ENCODE measurements around the gene MAML1.

GRCh38 chr5:179768326-179769085, 35.9 kb downstream of the MAML1 start:
- no peak for TF ChIP-seq SIN3A (IDR thresholded peaks at IDR 0.05; ENCODE audit: borderline replicate concordance, low read depth, low read length)
- TF ChIP-seq POLR2AphosphoS5 (IDR thresholded peaks at IDR 0.05; ENCODE audit: low read depth, low read length), result no peak
- no peak for TF ChIP-seq ELF1 (IDR thresholded peaks at IDR 0.05)
- TF ChIP-seq RFX5 (IDR thresholded peaks at IDR 0.05; ENCODE audit: low read length), result no peak
- no peak for TF ChIP-seq TCF12 (IDR thresholded peaks at IDR 0.05)
- no peak; the same call in 1 of the 2 replicates for TF ChIP-seq CTCF (IDR thresholded peaks at IDR 0.05)
- TF ChIP-seq REST (IDR thresholded peaks at IDR 0.05; ENCODE audit: low read depth, low read length), result no peak
- no peak for TF ChIP-seq PBX3 (IDR thresholded peaks at IDR 0.05)
- TF ChIP-seq EZH2phosphoT487 (IDR thresholded peaks at IDR 0.05; ENCODE audit: borderline replicate concordance, low read depth), result no peak
- TF ChIP-seq FOXM1 (IDR thresholded peaks at IDR 0.05; ENCODE audit: low read depth), result no peak
- TF ChIP-seq MAX (IDR thresholded peaks at IDR 0.05; ENCODE audit: low read depth), result no peak
- no peak for TF ChIP-seq IRF3 (IDR thresholded peaks at IDR 0.05; ENCODE audit: low read depth, low read length)

Data from SK-N-SH (cell line).